Astrocyte (in vitro differentiated cells and primary cell): ENCODE results near the gene MAP3K6.

Source experiments
- EZH2 ChIP-seq: IDR thresholded peaks from 2 replicates; pipeline ENCODE4 v1.6.1; 2012; ENCODE audit warnings: mild to moderate bottlenecking, low read length, inconsistent platforms; ENCODE audit not compliant: insufficient read depth
- TF ChIP-seq, protein P1 (sequence below): IDR thresholded peaks from 2 replicates; pipeline ENCODE4 v1.5.1; 2011; ENCODE audit warnings: low read depth, mild to moderate bottlenecking, inconsistent platforms, low read length, moderate library complexity; ENCODE audit not compliant: insufficient read depth

DNA sequence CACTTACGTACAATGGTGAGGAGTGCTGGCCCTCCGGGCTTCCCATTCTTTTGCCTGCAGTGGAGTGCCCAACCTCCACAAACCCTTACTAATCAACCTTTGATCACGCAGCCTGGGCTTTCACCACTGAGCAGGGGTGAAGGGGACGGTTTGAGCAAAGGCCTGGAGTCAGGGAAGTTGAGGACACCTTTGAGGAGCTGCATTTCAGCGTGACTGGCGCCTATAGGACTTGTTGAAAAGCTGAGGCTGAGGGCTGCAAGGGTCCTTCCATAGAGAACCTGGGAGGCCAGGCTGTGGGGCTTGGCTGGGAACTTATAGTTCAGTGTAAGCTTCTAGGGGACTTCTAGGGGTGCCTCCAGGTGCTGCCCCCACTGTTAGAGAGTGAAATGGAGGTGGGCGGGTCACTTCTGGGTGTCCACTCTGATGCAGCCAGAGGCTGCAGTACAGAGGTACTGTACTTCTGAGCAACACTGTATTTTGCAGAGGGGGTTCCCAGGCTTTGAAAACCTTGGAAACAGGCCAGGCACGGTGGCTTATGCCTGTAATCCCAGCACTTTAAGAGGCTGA, 15.1 kb downstream of the MAP3K6 start:
- no peak for TF ChIP-seq EZH2
- TF ChIP-seq, protein P1, sequence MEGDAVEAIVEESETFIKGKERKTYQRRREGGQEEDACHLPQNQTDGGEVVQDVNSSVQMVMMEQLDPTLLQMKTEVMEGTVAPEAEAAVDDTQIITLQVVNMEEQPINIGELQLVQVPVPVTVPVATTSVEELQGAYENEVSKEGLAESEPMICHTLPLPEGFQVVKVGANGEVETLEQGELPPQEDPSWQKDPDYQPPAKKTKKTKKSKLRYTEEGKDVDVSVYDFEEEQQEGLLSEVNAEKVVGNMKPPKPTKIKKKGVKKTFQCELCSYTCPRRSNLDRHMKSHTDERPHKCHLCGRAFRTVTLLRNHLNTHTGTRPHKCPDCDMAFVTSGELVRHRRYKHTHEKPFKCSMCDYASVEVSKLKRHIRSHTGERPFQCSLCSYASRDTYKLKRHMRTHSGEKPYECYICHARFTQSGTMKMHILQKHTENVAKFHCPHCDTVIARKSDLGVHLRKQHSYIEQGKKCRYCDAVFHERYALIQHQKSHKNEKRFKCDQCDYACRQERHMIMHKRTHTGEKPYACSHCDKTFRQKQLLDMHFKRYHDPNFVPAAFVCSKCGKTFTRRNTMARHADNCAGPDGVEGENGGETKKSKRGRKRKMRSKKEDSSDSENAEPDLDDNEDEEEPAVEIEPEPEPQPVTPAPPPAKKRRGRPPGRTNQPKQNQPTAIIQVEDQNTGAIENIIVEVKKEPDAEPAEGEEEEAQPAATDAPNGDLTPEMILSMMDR, result no peak
